H9 (cell line): Measurements from ENCODE around the gene TCF25. TPM values are rescaled to one million over a fixed set of nuclear protein-coding genes. Genes with fewer than 3 reads are reported as not detected.

Experiments
- DNase-seq: peaks from one replicate; pipeline ENCODE4 v3.0.0-alpha.2; 2017
- H2AFZ ChIP-seq: one replicate; pipeline ENCODE4 v1.6.1; 2013; ENCODE audit warnings: mild to moderate bottlenecking, low read length, control low read depth, moderate library complexity
- H2AK5ac ChIP-seq: 2 replicates; pipeline ENCODE4 v1.6.1; 2013; ENCODE audit warnings: low read length, control low read depth, mixed read lengths; ENCODE audit not compliant: insufficient read length
- H2BK120ac ChIP-seq: one replicate; pipeline ENCODE4 v1.6.1; 2013; ENCODE audit warnings: low read depth, mild to moderate bottlenecking, low read length, control low read depth, inconsistent platforms; ENCODE audit not compliant: poor library complexity, severe bottlenecking
- H2BK12ac ChIP-seq: 2 replicates; pipeline ENCODE4 v1.6.1; 2013; ENCODE audit warnings: low read length, control low read depth, mixed read lengths, low read depth; ENCODE audit not compliant: insufficient read length
- H2BK15ac ChIP-seq: 2 replicates; pipeline ENCODE4 v1.6.1; 2013; ENCODE audit warnings: low read depth, low read length, control low read depth
- H2BK20ac ChIP-seq: one replicate; pipeline ENCODE4 v1.6.1; 2013; ENCODE audit warnings: low read depth, mild to moderate bottlenecking, low read length, control low read depth, inconsistent platforms; ENCODE audit not compliant: poor library complexity, severe bottlenecking
- H2BK5ac ChIP-seq: 2 replicates; pipeline ENCODE4 v1.6.1; 2013; ENCODE audit warnings: low read length, control low read depth, mixed read lengths; ENCODE audit not compliant: insufficient read length
- H3K14ac ChIP-seq: 2 replicates; pipeline ENCODE4 v1.6.1; 2013; ENCODE audit warnings: low read length, control low read depth; ENCODE audit not compliant: insufficient read depth
- H3K18ac ChIP-seq: 2 replicates; pipeline ENCODE4 v1.6.1; 2013; ENCODE audit warnings: low read depth, mild to moderate bottlenecking, mixed read lengths, low read length, control low read depth; ENCODE audit not compliant: insufficient read length
- H3K23ac ChIP-seq: 2 replicates; pipeline ENCODE4 v1.6.1; 2013; ENCODE audit warnings: low read length, control low read depth, mixed read lengths, low read depth; ENCODE audit not compliant: insufficient read length
- H3K23me2 ChIP-seq: 2 replicates; pipeline ENCODE4 v1.6.1; 2013; ENCODE audit warnings: low read depth, mild to moderate bottlenecking, mixed read lengths, low read length, control low read depth; ENCODE audit not compliant: insufficient read length, poor library complexity, severe bottlenecking
- H3K27ac ChIP-seq: 2 replicates; pipeline ENCODE4 v1.5.1; 2013; ENCODE audit warnings: low read length, control low read depth, mixed read lengths, low read depth; ENCODE audit not compliant: insufficient read length
- H3K27me3 ChIP-seq: 2 replicates; pipeline ENCODE4 v1.6.1; 2013; ENCODE audit warnings: low read length, control low read depth, inconsistent platforms; ENCODE audit not compliant: insufficient read depth
- H3K4ac ChIP-seq: 2 replicates; pipeline ENCODE4 v1.6.1; 2013; ENCODE audit warnings: low read depth, mild to moderate bottlenecking, control low read depth, inconsistent platforms, low read length, moderate library complexity
- H3K4me1 ChIP-seq: 2 replicates; pipeline ENCODE4 v1.6.1; 2013; ENCODE audit warnings: low read length, control low read depth, inconsistent platforms; ENCODE audit not compliant: insufficient read depth
- H3K4me2 ChIP-seq: 2 replicates; pipeline ENCODE4 v1.6.1; 2013; ENCODE audit warnings: low read length, control low read depth, mixed read lengths; ENCODE audit not compliant: insufficient read length, insufficient read depth
- H3K56ac ChIP-seq: 2 replicates; pipeline ENCODE4 v1.6.1; 2013; ENCODE audit warnings: low read depth, mild to moderate bottlenecking, mixed read lengths, low read length, control low read depth; ENCODE audit not compliant: insufficient read length
- H3K79me1 ChIP-seq: 2 replicates; pipeline ENCODE4 v1.6.1; 2013; ENCODE audit warnings: low read depth, mild to moderate bottlenecking, moderate library complexity, low read length, control low read depth, inconsistent platforms; ENCODE audit not compliant: insufficient read depth, poor library complexity, severe bottlenecking
- H3K79me2 ChIP-seq: 2 replicates; pipeline ENCODE4 v1.6.1; 2013; ENCODE audit warnings: low read length, control low read depth, inconsistent platforms; ENCODE audit not compliant: insufficient read depth
- H3K9ac ChIP-seq: 2 replicates; pipeline ENCODE4 v1.6.1; 2013; ENCODE audit warnings: low read length, control low read depth, mixed read lengths; ENCODE audit not compliant: insufficient read length; ENCODE audit errors: extremely low read depth
- H3K9me3 ChIP-seq: one replicate; pipeline ENCODE4 v1.6.1; 2013; ENCODE audit warnings: low read depth, low read length, inconsistent platforms; ENCODE audit not compliant: control insufficient read depth
- H3T11ph ChIP-seq: one replicate; pipeline ENCODE4 v1.6.1; 2013; ENCODE audit warnings: mild to moderate bottlenecking, low read length, control low read depth, inconsistent platforms
- H4K20me1 ChIP-seq: one replicate; pipeline ENCODE4 v1.6.1; 2013; ENCODE audit not compliant: control insufficient read depth, insufficient read length, insufficient read depth
- H4K5ac ChIP-seq: 2 replicates; pipeline ENCODE4 v1.6.1; 2013; ENCODE audit warnings: low read depth, mild to moderate bottlenecking, mixed read lengths, low read length, control low read depth; ENCODE audit not compliant: insufficient read length
- H4K8ac ChIP-seq: replicated peaks from 2 replicates; pipeline ENCODE4 v1.6.1; 2013; ENCODE audit warnings: low read length, control low read depth, mixed read lengths, low read depth; ENCODE audit not compliant: insufficient read length
- H4K91ac ChIP-seq: 2 replicates; pipeline ENCODE4 v1.6.1; 2013; ENCODE audit warnings: low read depth, mild to moderate bottlenecking, moderate library complexity, mixed read lengths, low read length, control low read depth; ENCODE audit not compliant: insufficient read length
- H3K27ac Mint-ChIP-seq, 3 experiments: 2 replicates in 2 of 3; 3 replicates in 1 of 3; pipeline ENCODE4 v1.8.0; 2020 to 2021; ENCODE audit warnings: mixed read lengths in 3 of 3, mild to moderate bottlenecking in 1 of 3, moderate library complexity in 1 of 3
- H3K27me3 Mint-ChIP-seq: 2 replicates; pipeline ENCODE4 v1.8.0; 2021; ENCODE audit warnings: low read depth, mild to moderate bottlenecking, moderate library complexity, mixed read lengths
- H3K36me3 Mint-ChIP-seq, 3 experiments: 2 replicates in 2 of 3; 3 replicates in 1 of 3; pipeline ENCODE4 v1.8.0; 2020 to 2021; ENCODE audit warnings: low read depth in 3 of 3, mixed read lengths in 3 of 3; ENCODE audit not compliant: insufficient read depth in 1 of 3
- H3K4me1 Mint-ChIP-seq, 2 experiments: 2 replicates each; pipeline ENCODE4 v1.8.0; 2020; ENCODE audit warnings: mixed read lengths in 2 of 2
- H3K4me3 Mint-ChIP-seq, 2 experiments: 2 replicates in 1 of 2; 3 replicates in 1 of 2; pipeline ENCODE4 v1.8.0; 2020 to 2021; ENCODE audit warnings: mild to moderate bottlenecking in 2 of 2, mixed read lengths in 2 of 2, moderate library complexity in 1 of 2
- H3K9me3 Mint-ChIP-seq, 2 experiments: 2 replicates in 1 of 2; 3 replicates in 1 of 2; pipeline ENCODE4 v1.8.0; 2020; ENCODE audit warnings: mild to moderate bottlenecking in 2 of 2, mixed read lengths in 2 of 2, moderate library complexity in 1 of 2
- CTCF ChIP-seq: fragments of 200-600 bp; sonication (generic); conservative IDR thresholded peaks from 3 replicates; pipeline ENCODE4 v1.8.0; 2021; ENCODE audit warnings: antibody characterized with exemption, mild to moderate bottlenecking
- WGBS: extraction: QIAGEN DNeasy Blood & Tissue Kit; methylation state at CpG from one replicate; pipeline ENCODE4 v1.1.7; 2013; ENCODE audit warnings: missing lambda C conversion rate, low lambda C conversion rate, mixed read lengths; ENCODE audit not compliant: insufficient read length; ENCODE audit errors: extremely low coverage; 5-methylcytosine and 5-hydroxymethylcytosine counted together
- total RNA-seq: library from RNA; stranded (reverse); gene quantifications from 2 replicates; pipeline ENCODE4 v1.2.1, GENCODE V29; 2021

TCF25 gene
- total RNA-seq, 1 experiment from 2014 or later: 109 TPM

GRCh38 chr16:89828870-89829629 is 44.3 kb upstream of the TCF25 start:
- Mint-ChIP-seq H3K36me3 (peaks cover 0 to 6% (median 4%) of the 10 kb centered on the region in 3 experiments; a peak in 3 of 7 replicates), H3K4me3 (peak overlapping the region; percentile 67 to 87), H3K4me1 (peaks cover 6 to 7% of the 10 kb centered on the region in 2 experiments), H3K27ac (0 out of 7 replicates have a peak overlapping the region, but pooled peaks of 1 of the 3 experiments have one; percentile 14), H3K9me3 (no peaks in the 10 kb centered on the region; a peak in 1 of 5 replicates), H3K27me3 (peaks cover 20% of the 10 kb centered on the region)
- Histone ChIP-seq H2AFZ (no peak overlapping the region), H3K56ac (no peak overlapping the region), H2BK12ac (no peak overlapping the region), H3K18ac (no peak overlapping the region), H3K4me1 (no peaks in the 10 kb centered on the region), H3K4me2 (peak overlapping the region; percentile 34), H3K27ac (no peak overlapping the region), H4K5ac (no peak overlapping the region), H4K91ac (no peak overlapping the region), H2BK15ac (no peak overlapping the region), H4K20me1 (no peaks in the 10 kb centered on the region), H3K4ac (no peak overlapping the region), H3K23ac (no peak overlapping the region), H3T11ph (no peak overlapping the region), H4K8ac (no peak overlapping the region), H3K9me3 (no peaks in the 10 kb centered on the region), H2BK120ac (no peak overlapping the region), H2AK5ac (no peak overlapping the region), H3K23me2 (peaks cover 4% of the 10 kb centered on the region), H3K27me3 (no peaks in the 10 kb centered on the region), H2BK20ac (no peak overlapping the region), H3K14ac (no peak overlapping the region), H3K9ac (no peak overlapping the region), H2BK5ac (no peak overlapping the region), H3K79me1 (no peaks in the 10 kb centered on the region), H3K79me2 (no peaks in the 10 kb centered on the region)
- WGBS: no CpG with 5 or more reads among the region's 26 CpGs
- no peak for TF ChIP-seq CTCF
- no peak for DNase-seq
